Measurements from ENCODE around the gene SAYSD1.

- TF ChIP-seq CTCF (IDR thresholded peaks at IDR 0.05; ENCODE audit: insufficient read depth, low read length, poor library complexity, severe bottlenecking) (no peak), EZH2phosphoT487 (conservative IDR thresholded peaks at IDR 0.05; ENCODE audit: low read length) (no peak)
Observed at GRCh38 chr6:39074486-39074885, 40.5 kb downstream of the SAYSD1 start.
